SH-SY5Y (cell line): ENCODE data around the gene MCF2L.

Experiments
- GATA2 ChIP-seq: IDR thresholded peaks from 2 replicates; pipeline ENCODE4 v1.6.1; 2011; ENCODE audit warnings: mild to moderate bottlenecking, low read depth, low read length
- GATA3 ChIP-seq: IDR thresholded peaks from 2 replicates; pipeline ENCODE4 v1.6.1; 2011; ENCODE audit warnings: low read depth, mild to moderate bottlenecking, low read length, moderate library complexity

- TF ChIP-seq GATA2, result no peak
- no peak for TF ChIP-seq GATA3
Observed at GRCh38 chr13:113135281-113135760, 166.3 kb downstream of the MCF2L start.
